A549 (cell line): ENCODE results near the gene RAD51B. TPM values are rescaled to one million over a fixed set of nuclear protein-coding genes. Genes with fewer than 3 reads are reported as not detected.

ENCODE experiments used
- ATAC-seq, 2 experiments: fragments of 200-7000 bp in 1 of 2; fragments of >200 bp in 1 of 2; cut with Nextera tagmentation in 1 of 2; cut with Tn5 transposase in 1 of 2; 3 replicates each; pipeline versions ENCODE4 v1.8.0 to v1.9.1; 2018 to 2020; ENCODE audit warnings: mild to moderate bottlenecking in 1 of 2, moderate library complexity in 1 of 2
- CTCF ChIA-PET: fragments of 300-600 bp; sonication (Branson Sonifier 250); formaldehyde crosslinking; extraction: SDS; loops from one replicate; lab custom pipeline; 2021; ENCODE audit warnings: antibody characterized with exemption, inconsistent platforms; lab: Yijun Ruan, JAX
- POLR2A ChIA-PET: fragments of 350-600 bp; formaldehyde crosslinking; extraction: SDS; loops from one replicate; lab custom pipeline; 2021; ENCODE audit warnings: antibody characterized with exemption, inconsistent platforms; lab: Yijun Ruan, JAX
- DNase-seq, 2 experiments: peaks; one replicate each; pipeline versions ENCODE4 v3.0.0 to v3.0.0-alpha.2; 2011 to 2016; ENCODE audit warnings: low read depth in 1 of 2, low spot score in 1 of 2
- FAIRE-seq: peaks from 2 replicates; lab custom pipeline; 2011; peaks lifted over from hg19 to GRCh38; lab: Jason Lieb, UNC
- H3K27ac ChIP-seq, 2 experiments: fragments of >200 bp; sonication (Bioruptor Twin); formaldehyde crosslinking; 3 replicates each; pipeline ENCODE4 v1.5.1; 2016 to 2017
- H3K4me1 ChIP-seq: fragments of >200 bp; sonication (Bioruptor Twin); formaldehyde crosslinking; 3 replicates; pipeline ENCODE4 v1.6.1; 2016
- H3K4me2 ChIP-seq: fragments of >200 bp; sonication (Bioruptor Twin); formaldehyde crosslinking; 3 replicates; pipeline ENCODE4 v1.6.1; 2016
- H3K4me3 ChIP-seq: fragments of >200 bp; sonication (Bioruptor Twin); formaldehyde crosslinking; 3 replicates; pipeline ENCODE4 v1.5.1; 2016
- H3K9me3 ChIP-seq: fragments of >200 bp; sonication (Bioruptor Twin); formaldehyde crosslinking; 3 replicates; pipeline ENCODE4 v1.6.1; 2016
- CEBPB ChIP-seq, 2 experiments: fragments of >200 bp in 1 of 2; sonication (Bioruptor Twin) in 1 of 2; formaldehyde crosslinking in 1 of 2; IDR thresholded peaks; 2 replicates each; pipeline ENCODE4 v1.6.1; 2012 to 2016
- CHD2 ChIP-seq: fragments of 150-350 bp; IDR thresholded peaks from 2 replicates; pipeline ENCODE4 v1.6.1; 2014; ENCODE audit warnings: low read length; ENCODE audit not compliant: partially characterized antibody
- EHMT2 ChIP-seq: fragments of 200-600 bp; sonication (generic); IDR thresholded peaks from 2 replicates; pipeline ENCODE4 v1.6.1; 2016; ENCODE audit warnings: antibody characterized with exemption, low read depth, mild to moderate bottlenecking, moderate library complexity
- EP300 ChIP-seq, 2 experiments: fragments of >200 bp; sonication (Bioruptor Twin); formaldehyde crosslinking; IDR thresholded peaks; 2 replicates in 1 of 2; 3 replicates in 1 of 2; pipeline ENCODE4 v1.6.1; 2016 to 2017
- ESRRA ChIP-seq: fragments of 150-350 bp; IDR thresholded peaks from 2 replicates; pipeline ENCODE4 v1.6.1; 2014; ENCODE audit warnings: mild to moderate bottlenecking, low read length, borderline replicate concordance
- FOXS1 ChIP-seq: fragments of 250-450 bp; sonication (Bioruptor Pico); IDR thresholded peaks from 2 replicates; pipeline ENCODE4 v1.5.0; 2020; ENCODE audit warnings: mild to moderate bottlenecking, moderate library complexity
- GATA3 ChIP-seq: IDR thresholded peaks from 2 replicates; pipeline ENCODE4 v1.6.1; 2012; ENCODE audit warnings: borderline replicate concordance
- JUN ChIP-seq, 2 experiments: fragments of >200 bp; sonication (Bioruptor Twin); formaldehyde crosslinking; IDR thresholded peaks; 2 replicates in 1 of 2; 3 replicates in 1 of 2; pipeline ENCODE4 v1.6.1; 2016 to 2017
- MAFK ChIP-seq: fragments of 450-650 bp; IDR thresholded peaks from 2 replicates; pipeline ENCODE4 v1.6.1; 2014; ENCODE audit not compliant: partially characterized antibody
- NPAS2 ChIP-seq: fragments of 250-450 bp; sonication (Bioruptor Pico); IDR thresholded peaks from 2 replicates; pipeline ENCODE4 v1.8.0; 2022; ENCODE audit warnings: mild to moderate bottlenecking, moderate library complexity, borderline replicate concordance
- PHF8 ChIP-seq: fragments of 200-600 bp; sonication (generic); IDR thresholded peaks from 2 replicates; pipeline ENCODE4 v1.6.1; 2016; ENCODE audit warnings: low read depth, mild to moderate bottlenecking, antibody characterized with exemption, moderate library complexity, borderline replicate concordance
- RCOR1 ChIP-seq: fragments of 150-350 bp; IDR thresholded peaks from 2 replicates; pipeline ENCODE4 v1.6.1; 2014; ENCODE audit warnings: antibody characterized with exemption, low read length, low read depth
- RFX5 ChIP-seq: fragments of 450-650 bp; IDR thresholded peaks from 2 replicates; pipeline ENCODE4 v1.7.1; 2014; ENCODE audit warnings: antibody characterized with exemption, mild to moderate bottlenecking, moderate library complexity
- ZC3H11A ChIP-seq: fragments of 450-650 bp; IDR thresholded peaks from 2 replicates; pipeline ENCODE4 v1.6.1; 2014; ENCODE audit warnings: antibody characterized with exemption, mild to moderate bottlenecking
- WGBS: methylation state at CpG from one replicate; pipeline ENCODE4 v1.1.6; 2017; ENCODE audit errors: missing lambda C conversion rate; 5-methylcytosine and 5-hydroxymethylcytosine counted together
- polyA plus RNA-seq, 4 experiments: library from polyadenylated mRNA; depleted of rRNA in 3 of 4; stranded (reverse); fragments of >200 nt; fragmentation: RNase III in 1 of 4; extraction: RNeasy Plus Mini Kit Qiagen cat#74134 plus additional on column Dnase treatment in 1 of 4; gene quantifications; 2 replicates in 3 of 4; 3 replicates in 1 of 4; pipeline ENCODE4 v1.2.3, GENCODE V29; 2011 to 2017
- TF ChIP-seq, protein P1 (sequence below): IDR thresholded peaks from 2 replicates; pipeline ENCODE4 v1.6.1; 2012; ENCODE audit warnings: low read depth, borderline replicate concordance
- TF ChIP-seq, protein P2 (sequence below): fragments of 450-650 bp; IDR thresholded peaks from 2 replicates; pipeline ENCODE4 v1.6.1; 2014; ENCODE audit warnings: antibody characterized with exemption
- TF ChIP-seq, protein P3 (sequence below): fragments of 150-350 bp; IDR thresholded peaks from 2 replicates; pipeline ENCODE4 v1.6.1; 2014; ENCODE audit warnings: low read depth, mild to moderate bottlenecking, low read length
- TF ChIP-seq, protein P4 (sequence below): IDR thresholded peaks from 2 replicates; pipeline ENCODE4 v1.6.1; 2012

Gene RAD51B
- polyA plus RNA-seq, 2 of the 4 experiments (the other 2 are of a cell fraction), result 7.2 to 10.8 TPM

DNA sequence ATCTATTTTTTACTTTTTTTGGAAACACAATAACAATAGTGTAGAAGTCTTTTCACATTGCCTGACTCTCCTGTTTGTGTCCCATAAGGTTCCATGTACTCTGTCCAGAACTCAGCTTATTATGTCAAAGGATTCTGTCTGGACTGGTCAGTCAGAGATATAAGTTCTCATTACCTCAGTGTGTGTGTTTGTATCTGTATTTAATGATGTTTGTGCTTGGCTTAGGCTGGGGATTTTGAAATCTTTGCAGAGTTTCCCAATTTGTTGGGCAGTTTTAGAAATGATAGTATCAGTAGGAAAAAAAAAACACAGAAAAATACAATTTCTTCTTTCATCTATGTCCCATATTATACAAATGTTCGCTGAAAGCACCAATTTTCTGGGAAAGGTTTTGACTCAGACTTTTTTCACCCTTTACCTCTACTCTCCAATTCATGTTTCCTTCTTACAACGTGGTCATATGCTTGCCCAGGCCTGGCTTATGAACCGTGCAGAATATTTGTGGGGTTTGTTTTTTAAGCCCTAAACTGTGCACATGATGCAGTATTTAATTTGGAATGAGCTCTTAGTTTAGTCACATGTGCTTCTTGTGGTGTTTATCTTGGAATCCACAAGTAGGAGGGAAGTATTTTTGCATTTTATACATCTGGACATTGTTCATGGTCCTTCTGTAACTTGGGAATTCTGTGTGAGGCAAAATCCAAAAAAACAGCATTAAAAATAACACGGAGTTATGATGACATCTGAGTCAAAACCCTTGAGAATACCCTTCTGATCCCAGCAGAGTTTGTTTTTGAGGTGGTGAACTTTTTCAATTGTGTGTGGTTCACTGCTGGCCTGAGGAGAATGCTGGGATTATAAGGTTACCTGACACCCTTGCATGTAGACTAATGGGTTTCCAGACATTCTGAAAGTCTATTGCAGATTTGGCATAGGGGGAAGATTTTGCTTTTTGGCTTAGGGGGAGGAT is 121.2 kb downstream of the RAD51B start:
- H3K4me1 ChIP-seq, result peaks cover 51% of the 10 kb centered on the region
- peak overlapping the region; percentile 71 for H3K4me2 ChIP-seq
- DNase-seq (peak in 1 of 2 experiments; percentile 19), FAIRE-seq (peak; percentile 61), ATAC-seq (peak in 1 of 2 experiments; percentile 44; a peak in 3 of 6 replicates)
- ChIA-PET CTCF (interaction anchor here (0.6 to 4.2 kb wide), 10 partner anchors 8 to 903 kb away, joined by 3 to 21 read pairs (median 4); no protein-coding TSS in a partner anchor), POLR2A (interaction anchor here (1.4 to 2.5 kb wide), 2 partner anchors 251 to 852 kb away, joined by 4 to 12 read pairs; partner anchors contain the start of gene ZFP36L1)
- peaks cover 3% of the 10 kb centered on the region; the same call in 1 of the 3 replicates for H3K9me3 ChIP-seq
- no peak overlapping the region for H3K4me3 ChIP-seq
- WGBS, result 15% methylated on average over 4 of the region's 4 CpGs
- TF ChIP-seq CHD2 (no peak), ESRRA (no peak), MAFK (no peak), FOXS1 (CRISPR knock-in tag) (no peak), GATA3 (no peak), CEBPB (IDR thresholded peaks at IDR 0.05) (peak in 1 of 2 experiments; percentile 46; a peak in 2 of 4 replicates), NPAS2 (CRISPR knock-in tag) (no peak), EP300 (IDR thresholded peaks at IDR 0.05) (peak in 1 of 2 experiments; percentile 17; a peak in 1 of 5 replicates), PHF8 (no peak), RCOR1 (no peak), EHMT2 (no peak), JUN (IDR thresholded peaks at IDR 0.05) (0 out of 5 replicates have a peak, but pooled peaks of 1 of the 2 experiments have one; percentile 24), ZC3H11A (no peak)
- TF ChIP-seq, protein P1, sequence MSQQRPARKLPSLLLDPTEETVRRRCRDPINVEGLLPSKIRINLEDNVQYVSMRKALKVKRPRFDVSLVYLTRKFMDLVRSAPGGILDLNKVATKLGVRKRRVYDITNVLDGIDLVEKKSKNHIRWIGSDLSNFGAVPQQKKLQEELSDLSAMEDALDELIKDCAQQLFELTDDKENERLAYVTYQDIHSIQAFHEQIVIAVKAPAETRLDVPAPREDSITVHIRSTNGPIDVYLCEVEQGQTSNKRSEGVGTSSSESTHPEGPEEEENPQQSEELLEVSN, result no peak
- TF ChIP-seq, protein P2, sequence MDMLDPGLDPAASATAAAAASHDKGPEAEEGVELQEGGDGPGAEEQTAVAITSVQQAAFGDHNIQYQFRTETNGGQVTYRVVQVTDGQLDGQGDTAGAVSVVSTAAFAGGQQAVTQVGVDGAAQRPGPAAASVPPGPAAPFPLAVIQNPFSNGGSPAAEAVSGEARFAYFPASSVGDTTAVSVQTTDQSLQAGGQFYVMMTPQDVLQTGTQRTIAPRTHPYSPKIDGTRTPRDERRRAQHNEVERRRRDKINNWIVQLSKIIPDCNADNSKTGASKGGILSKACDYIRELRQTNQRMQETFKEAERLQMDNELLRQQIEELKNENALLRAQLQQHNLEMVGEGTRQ, result 0 out of 2 replicates have a peak, but pooled peaks have one; percentile 21
- TF ChIP-seq, protein P3, sequence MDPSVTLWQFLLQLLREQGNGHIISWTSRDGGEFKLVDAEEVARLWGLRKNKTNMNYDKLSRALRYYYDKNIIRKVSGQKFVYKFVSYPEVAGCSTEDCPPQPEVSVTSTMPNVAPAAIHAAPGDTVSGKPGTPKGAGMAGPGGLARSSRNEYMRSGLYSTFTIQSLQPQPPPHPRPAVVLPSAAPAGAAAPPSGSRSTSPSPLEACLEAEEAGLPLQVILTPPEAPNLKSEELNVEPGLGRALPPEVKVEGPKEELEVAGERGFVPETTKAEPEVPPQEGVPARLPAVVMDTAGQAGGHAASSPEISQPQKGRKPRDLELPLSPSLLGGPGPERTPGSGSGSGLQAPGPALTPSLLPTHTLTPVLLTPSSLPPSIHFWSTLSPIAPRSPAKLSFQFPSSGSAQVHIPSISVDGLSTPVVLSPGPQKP, result no peak
- TF ChIP-seq, protein P4, sequence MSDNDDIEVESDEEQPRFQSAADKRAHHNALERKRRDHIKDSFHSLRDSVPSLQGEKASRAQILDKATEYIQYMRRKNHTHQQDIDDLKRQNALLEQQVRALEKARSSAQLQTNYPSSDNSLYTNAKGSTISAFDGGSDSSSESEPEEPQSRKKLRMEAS, result peak; percentile 49
- peak overlapping the region; percentile 86 to 89 for H3K27ac ChIP-seq

DNA sequence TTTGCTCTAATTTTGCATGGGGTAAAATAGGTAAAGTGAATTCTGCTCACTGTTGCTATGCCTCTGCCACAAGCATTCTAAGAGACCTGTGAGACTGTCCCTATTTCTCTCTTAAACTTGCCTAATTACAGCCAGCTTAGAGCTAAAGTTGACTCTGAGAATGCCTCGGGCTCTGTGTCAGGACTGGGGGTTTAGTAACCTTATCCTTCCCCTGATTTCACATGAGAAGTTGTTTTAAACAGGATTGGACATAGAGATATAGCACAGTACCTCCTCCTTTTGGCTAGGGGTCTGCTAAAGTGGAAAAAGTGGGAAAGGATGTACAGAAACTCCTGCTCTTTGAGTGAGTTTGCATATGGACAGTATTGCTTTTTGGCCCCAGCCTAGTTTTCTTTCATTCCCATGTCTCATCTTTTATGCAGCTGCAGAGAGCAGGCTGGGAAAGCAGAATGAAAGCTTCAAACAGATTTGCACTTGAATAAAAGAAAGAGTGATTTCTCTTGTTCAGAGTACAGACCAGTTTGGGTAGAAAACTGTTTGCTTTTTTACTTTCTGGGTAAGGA is 122.0 kb downstream of the RAD51B start:
- Histone ChIP-seq H3K4me1 (peaks cover 51% of the 10 kb centered on the region), H3K4me2 (peak overlapping the region; percentile 71), H3K4me3 (no peak overlapping the region), H3K27ac (peak overlapping the region; percentile 86 to 89), H3K9me3 (peaks cover 3% of the 10 kb centered on the region; the same call in 1 of the 3 replicates)
- ChIA-PET POLR2A (interaction anchor here (0.8 to 2.5 kb wide), 4 partner anchors 196 to 852 kb away, joined by 3 to 12 read pairs (median 4); partner anchors contain the start of gene ZFP36L1), CTCF (interaction anchor here (0.6 to 3.2 kb wide), 11 partner anchors 8 to 902 kb away, joined by 3 to 24 read pairs (median 4); no protein-coding TSS in a partner anchor)
- FAIRE-seq, result peak; percentile 59
- WGBS, result 12% methylated on average over 1 of the region's 1 CpG
- DNase-seq, result peak in 1 of 2 experiments; percentile 11
- TF ChIP-seq FOXS1 (CRISPR knock-in tag), result no peak
- TF ChIP-seq, protein P4, result no peak
- 0 out of 2 replicates have a peak, but pooled peaks have one; percentile 31 for TF ChIP-seq RFX5
- peak; percentile 15 to 47; a peak in 4 of 6 replicates for ATAC-seq
